ENCODE measurements around the gene STRAP. TPM values are rescaled to one million over a fixed set of nuclear protein-coding genes. Genes with fewer than 3 reads are reported as not detected.
A peak's percentile ranks its signal among the peaks of the same experiment; 100 is the strongest.
"Not testable (repeated sequence)": the region's sequence is repeated elsewhere in the genome, so short reads cannot be mapped to it uniquely, and the experiment has no call there.

The STRAP gene
- polyA plus RNA-seq, 4 donors: 72.1 to 104 (median 90.0) TPM

DNA sequence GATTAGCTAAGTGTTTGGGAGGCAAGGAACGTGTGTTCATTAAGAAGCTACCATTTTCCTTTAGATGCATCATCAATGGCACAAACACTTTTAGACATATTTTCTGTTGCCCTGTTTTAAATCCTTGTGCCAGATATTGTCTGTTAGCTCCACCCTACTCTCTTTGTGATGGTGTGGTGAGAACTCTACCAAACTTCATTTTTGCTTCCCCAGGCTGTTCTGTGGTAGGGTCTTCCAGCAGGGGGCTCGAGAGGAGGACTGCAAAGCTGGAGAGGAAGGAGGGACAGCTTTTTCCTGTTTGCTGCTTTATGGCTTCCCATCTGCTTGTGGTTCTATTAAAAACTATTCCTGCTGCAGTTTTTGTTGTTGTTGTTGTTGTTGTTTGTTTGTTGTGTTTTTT lies 23.8 kb upstream of the STRAP start:
- 59 to 84% (median 75%) methylated on average over 2 of the region's 2 CpGs for WGBS, 3 donors
- H3K4me1 ChIP-seq (ENCODE audit: control insufficient read depth in 3 of 3, insufficient read depth in 2 of 3, low read depth in 1 of 3, low read length in 2 of 3): no peaks in the 10 kb centered on the region
- H3K27ac ChIP-seq (ENCODE audit: low read depth in 1 of 3, low read length in 2 of 3): no peak overlapping the region
- H3K36me3 ChIP-seq (ENCODE audit: control insufficient read depth in 3 of 3, insufficient read depth in 2 of 3, low read depth in 1 of 3, low read length in 3 of 3): no peaks in the 10 kb centered on the region
- H3K27me3 ChIP-seq (ENCODE audit: control insufficient read depth in 3 of 3, insufficient read depth in 3 of 3, low read length in 3 of 3): peaks cover 0 to 3% (median 0%) of the 10 kb centered on the region in 3 donors
- DNase-seq: no peak
- no peak overlapping the region for H3K4me3 ChIP-seq (ENCODE audit: low read depth in 1 of 3, low read length in 3 of 3)
- H3K9me3 ChIP-seq (ENCODE audit: control insufficient read depth in 2 of 2, insufficient read depth in 1 of 2, low read depth in 1 of 2, low read length in 1 of 2): no peaks in the 10 kb centered on the region
- FAIRE-seq: no peak

DNA sequence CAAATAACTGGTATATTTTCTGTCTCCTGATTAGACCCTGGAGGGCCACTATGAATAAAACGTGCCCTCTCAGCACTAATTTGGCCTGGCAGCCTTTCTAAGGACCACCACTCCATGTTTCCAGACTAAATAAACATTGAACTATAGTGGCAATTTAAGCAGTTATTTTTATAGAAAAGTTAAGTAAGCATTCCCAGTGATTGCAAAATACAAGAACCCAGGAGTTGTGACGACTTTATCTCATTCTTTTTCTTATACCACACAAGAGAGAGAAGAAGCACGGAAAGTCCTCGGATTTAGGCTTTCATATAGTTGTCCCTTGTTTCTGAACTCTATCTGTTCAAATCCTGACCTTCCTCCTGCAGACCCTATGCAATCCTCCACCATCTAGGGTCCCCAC lies 23.1 kb upstream of the STRAP start:
- Histone ChIP-seq H3K27me3 (ENCODE audit: control insufficient read depth in 3 of 3, insufficient read depth in 3 of 3, low read length in 3 of 3) (peaks cover 0 to 3% (median 0%) of the 10 kb centered on the region in 3 donors), H3K36me3 (ENCODE audit: control insufficient read depth in 3 of 3, insufficient read depth in 2 of 3, low read depth in 1 of 3, low read length in 3 of 3) (no peaks in the 10 kb centered on the region), H3K27ac (ENCODE audit: low read depth in 1 of 3, low read length in 2 of 3) (no peak overlapping the region), H3K4me3 (ENCODE audit: low read depth in 1 of 3, low read length in 3 of 3) (no peak overlapping the region), H3K9me3 (ENCODE audit: control insufficient read depth in 2 of 2, insufficient read depth in 1 of 2, low read depth in 1 of 2, low read length in 1 of 2) (no peaks in the 10 kb centered on the region), H3K4me1 (ENCODE audit: control insufficient read depth in 3 of 3, insufficient read depth in 2 of 3, low read depth in 1 of 3, low read length in 2 of 3) (no peaks in the 10 kb centered on the region)
- 73 to 84% (median 84%) methylated on average over 4 of the region's 4 CpGs for WGBS, 3 donors
- DNase-seq: no peak
- FAIRE-seq: no peak

DNA sequence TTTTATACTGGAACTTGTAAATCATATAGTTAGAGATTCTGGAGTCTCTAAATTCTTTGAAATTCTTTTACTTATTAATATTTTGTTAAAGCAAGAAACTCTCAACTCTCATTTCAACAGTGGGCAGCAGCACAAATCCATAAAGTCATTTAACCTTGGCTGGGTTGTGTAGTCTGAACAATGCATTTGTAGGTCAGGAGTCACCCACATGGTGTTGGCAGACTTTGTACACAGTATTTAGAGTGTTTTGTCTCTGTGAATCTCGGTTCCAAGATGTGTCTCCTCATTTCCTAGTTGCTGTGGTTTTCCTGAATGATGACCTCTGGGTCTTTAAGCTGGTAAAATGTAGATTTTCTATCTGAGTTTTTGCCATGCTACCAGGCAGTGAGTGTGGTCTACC lies 20.8 kb upstream of the STRAP start:
- H3K27ac ChIP-seq (ENCODE audit: low read depth in 1 of 3, low read length in 2 of 3): no peak overlapping the region
- WGBS, 3 donors: 10 to 26% (median 20%) methylated on average over 1 of the region's 1 CpG

GRCh38 chr12:15862840-15863239 lies 19.3 kb upstream of the STRAP start:
- Histone ChIP-seq H3K27ac (ENCODE audit: low read depth in 1 of 3, low read length in 2 of 3) (no peak overlapping the region), H3K36me3 (ENCODE audit: control insufficient read depth in 3 of 3, insufficient read depth in 2 of 3, low read depth in 1 of 3, low read length in 3 of 3) (no peaks in the 10 kb centered on the region), H3K4me3 (ENCODE audit: low read depth in 1 of 3, low read length in 3 of 3) (no peak overlapping the region), H3K4me1 (ENCODE audit: control insufficient read depth in 3 of 3, insufficient read depth in 2 of 3, low read depth in 1 of 3, low read length in 2 of 3) (no peaks in the 10 kb centered on the region), H3K9me3 (ENCODE audit: control insufficient read depth in 2 of 2, insufficient read depth in 1 of 2, low read depth in 1 of 2, low read length in 1 of 2) (no peaks in the 10 kb centered on the region), H3K27me3 (ENCODE audit: control insufficient read depth in 3 of 3, insufficient read depth in 3 of 3, low read length in 3 of 3) (peaks cover 0 to 3% (median 0%) of the 10 kb centered on the region in 3 donors)
- 18 to 49% (median 19%) methylated on average over 1 of the region's 1 CpG for WGBS, 3 donors
- FAIRE-seq (no peak), DNase-seq (peak; percentile 39 to 50)

More for the DNA sequence above, 20.8 kb upstream of the STRAP start:
- Histone ChIP-seq H3K36me3 (ENCODE audit: control insufficient read depth in 3 of 3, insufficient read depth in 2 of 3, low read depth in 1 of 3, low read length in 3 of 3) (no peaks in the 10 kb centered on the region), H3K27me3 (ENCODE audit: control insufficient read depth in 3 of 3, insufficient read depth in 3 of 3, low read length in 3 of 3) (peaks cover 0 to 3% (median 0%) of the 10 kb centered on the region in 3 donors), H3K4me1 (ENCODE audit: control insufficient read depth in 3 of 3, insufficient read depth in 2 of 3, low read depth in 1 of 3, low read length in 2 of 3) (no peaks in the 10 kb centered on the region), H3K4me3 (ENCODE audit: low read depth in 1 of 3, low read length in 3 of 3) (no peak overlapping the region), H3K9me3 (ENCODE audit: control insufficient read depth in 2 of 2, insufficient read depth in 1 of 2, low read depth in 1 of 2, low read length in 1 of 2) (no peaks in the 10 kb centered on the region)
- DNase-seq (no peak), FAIRE-seq (no peak)

DNA sequence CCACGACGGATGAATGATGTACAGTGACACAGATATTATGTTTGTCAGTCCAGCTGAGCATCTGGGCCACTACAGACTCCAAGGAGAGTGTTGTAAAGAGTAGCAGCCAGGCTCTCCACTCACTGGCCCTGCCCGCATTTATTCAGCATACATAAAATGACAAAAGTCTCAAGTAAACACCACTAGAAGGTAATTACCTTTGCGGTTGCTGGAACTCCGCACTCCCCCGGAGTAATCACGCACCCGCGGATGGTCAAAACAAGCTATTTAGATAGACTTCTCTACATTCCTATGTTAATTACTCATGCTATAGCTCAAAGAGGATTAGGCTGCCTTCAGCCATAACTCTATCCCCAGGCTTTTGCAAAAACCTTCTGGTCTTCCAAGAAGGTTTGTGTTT lies 18.8 kb upstream of the STRAP start:
- WGBS, 3 donors: 75 to 93% (median 92%) methylated on average over 9 of the region's 9 CpGs
- FAIRE-seq (no peak), DNase-seq (no peak)
- H3K4me1 ChIP-seq (ENCODE audit: control insufficient read depth in 3 of 3, insufficient read depth in 2 of 3, low read depth in 1 of 3, low read length in 2 of 3): no peaks in the 10 kb centered on the region
- H3K27ac ChIP-seq (ENCODE audit: low read depth in 1 of 3, low read length in 2 of 3): no peak overlapping the region
- H3K36me3 ChIP-seq (ENCODE audit: control insufficient read depth in 3 of 3, insufficient read depth in 2 of 3, low read depth in 1 of 3, low read length in 3 of 3): no peaks in the 10 kb centered on the region
- H3K4me3 ChIP-seq (ENCODE audit: low read depth in 1 of 3, low read length in 3 of 3): no peak overlapping the region
- peaks cover 0 to 3% (median 0%) of the 10 kb centered on the region in 3 donors for H3K27me3 ChIP-seq (ENCODE audit: control insufficient read depth in 3 of 3, insufficient read depth in 3 of 3, low read length in 3 of 3)
- H3K9me3 ChIP-seq (ENCODE audit: control insufficient read depth in 2 of 2, insufficient read depth in 1 of 2, low read depth in 1 of 2, low read length in 1 of 2): no peaks in the 10 kb centered on the region

DNA sequence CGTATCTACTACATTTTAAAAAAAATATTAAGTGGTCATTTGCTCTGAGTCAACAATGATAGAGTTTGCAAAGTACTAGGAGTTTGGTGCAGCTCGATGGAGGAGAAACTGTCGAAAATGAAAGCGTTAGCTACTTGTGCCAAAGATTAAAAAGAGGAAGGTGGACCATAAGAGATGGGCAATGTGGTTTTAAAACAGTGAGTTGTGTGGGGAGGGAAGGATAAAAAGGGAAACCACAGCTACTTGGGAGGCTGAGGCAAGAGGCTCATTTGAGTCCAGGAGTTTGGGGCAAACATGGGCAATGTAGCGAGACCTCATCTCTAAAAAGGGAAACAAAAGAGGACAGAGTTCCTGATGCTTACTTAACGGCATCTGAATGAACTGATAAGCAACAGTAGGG lies 18.2 kb upstream of the STRAP start:
- DNase-seq: no peak
- no peaks in the 10 kb centered on the region for H3K9me3 ChIP-seq (ENCODE audit: control insufficient read depth in 2 of 2, insufficient read depth in 1 of 2, low read depth in 1 of 2, low read length in 1 of 2)
- WGBS, 3 donors: 58 to 71% (median 66%) methylated on average over 6 of the region's 6 CpGs
- H3K36me3 ChIP-seq (ENCODE audit: control insufficient read depth in 3 of 3, insufficient read depth in 2 of 3, low read depth in 1 of 3, low read length in 3 of 3): no peaks in the 10 kb centered on the region
- no peak overlapping the region for H3K27ac ChIP-seq (ENCODE audit: low read depth in 1 of 3, low read length in 2 of 3)
- no peak for FAIRE-seq
- H3K4me3 ChIP-seq (ENCODE audit: low read depth in 1 of 3, low read length in 3 of 3): no peak overlapping the region
- H3K27me3 ChIP-seq (ENCODE audit: control insufficient read depth in 3 of 3, insufficient read depth in 3 of 3, low read length in 3 of 3): peaks cover 0 to 3% (median 0%) of the 10 kb centered on the region in 3 donors
- H3K4me1 ChIP-seq (ENCODE audit: control insufficient read depth in 3 of 3, insufficient read depth in 2 of 3, low read depth in 1 of 3, low read length in 2 of 3): no peaks in the 10 kb centered on the region

- no peaks in the 10 kb centered on the region for H3K36me3 ChIP-seq (ENCODE audit: control insufficient read depth in 3 of 3, insufficient read depth in 2 of 3, low read depth in 1 of 3, low read length in 3 of 3)
- H3K27ac ChIP-seq (ENCODE audit: low read depth in 1 of 3, low read length in 2 of 3): no peak overlapping the region
- DNase-seq (no peak), FAIRE-seq (no peak)
- no peak overlapping the region for H3K4me3 ChIP-seq (ENCODE audit: low read depth in 1 of 3, low read length in 3 of 3)
- 86 to 93% (median 88%) methylated on average over 3 of the region's 3 CpGs for WGBS, 3 donors
- no peaks in the 10 kb centered on the region for H3K27me3 ChIP-seq (ENCODE audit: control insufficient read depth in 3 of 3, insufficient read depth in 3 of 3, low read length in 3 of 3)
- no peaks in the 10 kb centered on the region for H3K4me1 ChIP-seq (ENCODE audit: control insufficient read depth in 3 of 3, insufficient read depth in 2 of 3, low read depth in 1 of 3, low read length in 2 of 3)
- no peaks in the 10 kb centered on the region for H3K9me3 ChIP-seq (ENCODE audit: control insufficient read depth in 2 of 2, insufficient read depth in 1 of 2, low read depth in 1 of 2, low read length in 1 of 2)
Observed at GRCh38 chr12:15868186-15868585, 14.0 kb upstream of the STRAP start.

DNA sequence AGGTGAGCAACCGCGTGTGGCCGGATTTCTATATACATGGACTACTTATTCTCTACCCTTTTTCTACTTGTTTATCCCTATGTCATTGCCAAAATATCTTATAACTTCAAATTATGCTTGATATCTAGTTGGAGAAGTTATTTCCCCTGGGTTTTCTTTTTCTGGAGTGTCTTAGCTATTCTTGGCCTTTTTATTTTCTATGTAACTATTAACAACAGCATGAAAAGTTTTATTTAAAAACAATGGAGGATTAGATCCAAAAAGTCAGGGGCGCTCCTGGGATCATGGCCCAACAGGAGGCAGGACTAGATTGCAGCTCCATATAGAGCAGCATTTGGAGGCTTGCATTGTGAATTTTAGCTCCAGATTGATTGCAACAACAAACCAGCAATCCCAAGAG lies 8.6 kb upstream of the STRAP start:
- DNase-seq: no peak
- H3K4me3 ChIP-seq (ENCODE audit: low read depth in 1 of 3, low read length in 3 of 3): no peak overlapping the region
- H3K27me3 ChIP-seq (ENCODE audit: control insufficient read depth in 3 of 3, insufficient read depth in 3 of 3, low read length in 3 of 3): no peaks in the 10 kb centered on the region
- peaks cover 0 to 2% (median 0%) of the 10 kb centered on the region in 3 donors for H3K4me1 ChIP-seq (ENCODE audit: control insufficient read depth in 3 of 3, insufficient read depth in 2 of 3, low read depth in 1 of 3, low read length in 2 of 3)
- H3K36me3 ChIP-seq (ENCODE audit: control insufficient read depth in 3 of 3, insufficient read depth in 2 of 3, low read depth in 1 of 3, low read length in 3 of 3): no peaks in the 10 kb centered on the region
- WGBS, 3 donors: 94 to 99% (median 95%) methylated on average over 4 of the region's 4 CpGs
- H3K9me3 ChIP-seq (ENCODE audit: control insufficient read depth in 2 of 2, insufficient read depth in 1 of 2, low read depth in 1 of 2, low read length in 1 of 2): no peaks in the 10 kb centered on the region
- FAIRE-seq: no peak
- no peak overlapping the region for H3K27ac ChIP-seq (ENCODE audit: low read depth in 1 of 3, low read length in 2 of 3)

DNA sequence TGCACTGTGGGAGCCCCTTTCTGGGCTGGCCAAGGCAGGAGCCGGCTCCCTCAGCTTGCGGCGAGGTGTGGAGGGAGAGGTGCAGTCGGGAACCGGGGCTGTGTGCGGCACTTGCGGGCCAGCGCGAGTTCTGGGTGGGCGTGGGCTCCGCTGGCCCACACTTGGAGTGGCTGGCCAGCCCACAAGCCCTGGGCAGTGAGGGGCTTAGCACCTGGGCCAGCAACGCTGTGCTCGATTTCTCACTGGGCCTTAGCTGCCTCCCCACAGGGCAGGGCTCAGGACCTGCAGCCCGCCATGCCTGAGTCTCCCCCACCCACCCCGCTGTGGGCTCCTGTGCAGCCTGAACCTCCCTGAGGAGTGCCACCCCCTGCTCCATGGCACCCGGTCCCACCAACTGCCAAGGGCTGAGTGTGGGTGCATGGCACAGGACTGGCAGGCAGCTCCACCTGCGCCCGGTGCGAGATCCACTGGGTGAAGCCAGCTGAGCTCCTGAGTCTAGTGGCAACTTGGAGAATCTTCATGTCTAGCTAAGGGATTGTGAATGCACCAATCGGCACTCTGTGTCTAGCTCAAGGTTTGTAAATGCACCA lies 7.5 kb upstream of the STRAP start:
- DNase-seq; H3K36me3 ChIP-seq (ENCODE audit: control insufficient read depth in 3 of 3, insufficient read depth in 2 of 3, low read depth in 1 of 3, low read length in 3 of 3); H3K27me3 ChIP-seq (ENCODE audit: control insufficient read depth in 3 of 3, insufficient read depth in 3 of 3, low read length in 3 of 3); H3K4me1 ChIP-seq (ENCODE audit: control insufficient read depth in 3 of 3, insufficient read depth in 2 of 3, low read depth in 1 of 3, low read length in 2 of 3); H3K27ac ChIP-seq (ENCODE audit: low read depth in 1 of 3, low read length in 2 of 3); H3K4me3 ChIP-seq (ENCODE audit: low read depth in 1 of 3, low read length in 3 of 3); FAIRE-seq; H3K9me3 ChIP-seq (ENCODE audit: control insufficient read depth in 2 of 2, insufficient read depth in 1 of 2, low read depth in 1 of 2, low read length in 1 of 2): not testable (repeated sequence)
- WGBS, 3 donors: 97 to 98% (median 98%) methylated on average over 15 to 20 of the region's 20 CpGs

Data from small intestine (tissue), 7 donors.